HG03039 (cell line): Measurements from ENCODE around the gene EPHA2.

Source experiments
- ATAC-seq: cut with Tn5 transposase; IDR thresholded peaks from one replicate; pipeline ENCODE4 v1.9.1; 2021; ENCODE audit warnings: mild to moderate bottlenecking, moderate library complexity; ENCODE audit not compliant: unreplicated experiment

EPHA2 gene

DNA sequence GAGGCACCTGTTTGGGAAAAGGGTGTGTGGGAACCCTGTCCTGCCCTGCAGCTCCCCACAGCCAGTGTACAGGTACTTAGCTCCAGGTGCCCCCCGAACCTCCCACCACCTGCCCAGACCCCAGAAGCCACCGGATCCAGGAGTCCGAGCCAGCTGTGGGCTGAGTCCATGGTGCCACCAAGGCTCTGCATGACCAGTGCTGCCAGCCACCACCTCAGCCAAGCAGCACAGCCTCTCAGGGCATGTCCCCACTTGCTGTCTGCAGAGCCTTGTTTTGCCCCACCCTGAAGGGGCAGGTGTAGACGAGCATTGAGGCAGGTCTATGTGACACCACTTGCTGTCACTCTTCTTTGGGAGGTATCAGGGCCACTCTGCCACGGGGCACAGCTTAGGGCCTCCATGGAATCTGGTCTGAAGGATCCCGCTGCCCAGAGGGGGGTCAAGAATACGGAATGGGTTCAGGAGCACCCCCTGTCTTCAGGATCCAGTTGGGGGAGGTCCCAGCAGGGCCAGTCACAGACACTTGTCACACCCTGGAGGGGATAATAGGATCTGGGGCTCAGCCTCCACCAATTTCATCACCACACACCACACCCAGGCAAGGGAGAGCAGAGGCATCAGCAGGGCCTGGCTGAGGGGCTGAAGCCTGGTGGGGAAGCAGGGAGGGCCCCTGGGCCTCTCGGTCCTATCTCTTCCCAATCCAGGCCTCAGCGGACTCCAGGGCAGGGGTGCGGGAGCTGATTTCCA, 28.9 kb upstream of the EPHA2 start:
- ATAC-seq: no peak

DNA sequence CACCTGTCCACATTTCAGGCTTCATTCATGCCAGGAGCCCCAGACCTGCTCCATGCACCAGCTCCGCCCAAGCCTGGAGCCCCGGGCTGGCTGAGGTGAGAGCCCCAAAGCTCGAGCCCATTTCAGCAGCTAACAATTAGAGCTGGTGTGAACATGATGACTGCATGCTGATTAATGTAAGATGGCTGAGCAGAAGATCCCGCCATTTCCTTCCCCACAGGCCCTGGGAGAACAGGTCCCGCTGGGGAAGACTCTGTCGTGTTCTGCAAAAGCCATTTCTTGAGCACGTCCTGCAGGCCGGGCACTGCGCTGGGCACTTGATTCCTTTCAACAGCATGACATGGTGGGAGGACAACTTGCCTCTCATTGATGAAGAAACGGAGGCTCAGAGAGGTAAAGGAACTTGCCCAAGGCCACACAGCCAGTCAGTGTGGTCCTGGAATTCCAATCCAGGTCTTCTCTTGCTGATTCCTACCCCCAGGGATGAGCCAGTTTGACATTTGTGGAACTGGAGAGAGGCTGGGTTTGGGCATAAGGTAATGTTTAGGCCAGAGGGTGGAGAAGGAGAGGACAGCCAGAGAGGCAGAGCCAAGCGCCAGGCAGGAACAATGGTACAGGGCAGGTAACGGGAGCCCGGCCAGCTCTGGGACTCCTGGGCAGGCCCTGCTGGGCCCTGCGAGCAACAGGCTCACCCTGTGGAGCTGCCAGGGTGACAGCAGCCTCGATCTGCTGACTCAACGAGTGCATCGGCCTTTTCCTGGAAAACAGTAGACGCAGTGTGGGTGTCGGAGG, 28.1 kb upstream of the EPHA2 start:
- no peak for ATAC-seq

DNA sequence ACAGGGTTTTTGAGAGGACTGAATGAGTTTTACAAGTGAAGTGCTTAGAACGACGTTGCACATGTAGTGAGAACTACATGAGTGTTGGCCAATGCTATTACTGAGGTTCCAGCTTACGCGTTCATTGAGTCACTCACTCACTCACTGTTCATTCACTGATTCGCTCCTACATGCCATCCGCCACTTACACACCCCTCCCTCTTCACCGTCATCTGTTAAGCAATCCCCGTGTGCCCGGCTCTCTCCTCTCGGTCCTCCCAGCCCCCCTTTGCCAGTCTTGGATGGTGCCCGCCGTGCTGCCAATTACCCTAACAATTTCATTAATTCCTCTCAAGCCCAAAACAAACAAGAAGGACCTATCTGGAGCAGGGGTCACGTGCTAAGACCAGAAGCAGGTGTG, 27.3 kb upstream of the EPHA2 start:
- ATAC-seq: no peak

DNA sequence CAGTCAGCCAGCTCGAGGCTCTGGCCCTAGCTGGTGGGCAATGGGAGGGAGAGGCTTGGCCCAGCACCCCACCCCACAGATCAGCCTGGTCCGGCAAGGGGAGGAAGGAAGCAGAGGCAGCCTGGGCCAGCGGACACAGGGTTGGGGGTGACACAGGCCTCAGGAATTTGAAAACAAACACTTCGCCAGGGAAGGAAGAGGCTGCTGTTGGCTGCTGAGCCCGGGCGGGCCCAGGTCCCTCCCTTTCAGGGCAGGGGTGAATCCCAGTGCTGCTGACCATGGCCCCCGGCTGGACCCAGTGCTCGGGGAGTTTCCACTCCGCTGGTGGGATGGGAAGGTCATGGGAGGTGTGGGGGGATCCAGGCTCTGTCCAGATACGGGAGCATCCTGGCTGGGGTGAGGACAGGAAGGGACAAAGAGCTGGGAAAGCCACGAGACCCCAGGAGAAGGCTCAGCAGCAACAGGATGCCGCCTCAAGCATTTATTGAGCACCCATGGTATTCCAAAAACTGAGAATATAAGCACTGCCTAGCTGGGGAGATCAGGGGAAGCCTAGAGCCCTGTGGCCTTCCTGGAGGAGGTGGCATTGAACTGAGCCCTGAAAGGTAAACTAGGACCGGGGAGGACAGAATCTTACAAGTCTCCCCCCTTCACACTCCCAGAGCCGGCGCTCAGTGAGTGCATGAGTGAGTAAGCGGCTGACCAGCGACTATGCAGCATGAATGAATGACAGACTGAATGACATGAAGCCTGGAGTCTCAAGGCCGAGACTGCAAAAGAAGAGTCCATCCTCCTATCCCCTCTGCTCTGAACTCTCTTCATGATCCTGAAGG, 26.2 kb upstream of the EPHA2 start:
- no peak for ATAC-seq

DNA sequence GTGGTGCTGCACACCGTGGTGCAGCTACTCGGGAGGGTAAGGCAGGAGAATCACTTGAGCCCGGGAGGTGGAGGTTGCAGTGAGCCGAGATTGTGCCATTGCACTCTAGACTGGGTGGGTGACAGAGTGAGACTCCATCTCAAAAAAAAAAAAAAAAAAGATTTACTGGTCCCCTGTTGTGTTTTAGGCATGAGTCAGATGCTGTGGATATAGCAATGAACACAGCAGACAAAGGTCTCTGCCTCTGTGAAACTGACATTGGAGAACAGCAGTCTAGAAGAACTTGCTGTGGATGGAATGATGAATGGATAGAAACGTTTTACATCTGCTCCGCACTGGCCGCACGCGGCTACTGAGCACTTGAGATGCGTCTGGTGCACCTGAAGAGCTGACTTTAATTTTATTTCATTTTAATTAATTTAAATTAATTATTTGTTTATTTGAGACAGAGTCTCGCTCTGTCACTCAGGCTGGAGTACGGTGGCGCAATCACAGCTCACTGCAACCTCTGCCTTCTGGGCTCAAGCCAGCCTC, 24.5 kb upstream of the EPHA2 start:
- no peak for ATAC-seq

DNA sequence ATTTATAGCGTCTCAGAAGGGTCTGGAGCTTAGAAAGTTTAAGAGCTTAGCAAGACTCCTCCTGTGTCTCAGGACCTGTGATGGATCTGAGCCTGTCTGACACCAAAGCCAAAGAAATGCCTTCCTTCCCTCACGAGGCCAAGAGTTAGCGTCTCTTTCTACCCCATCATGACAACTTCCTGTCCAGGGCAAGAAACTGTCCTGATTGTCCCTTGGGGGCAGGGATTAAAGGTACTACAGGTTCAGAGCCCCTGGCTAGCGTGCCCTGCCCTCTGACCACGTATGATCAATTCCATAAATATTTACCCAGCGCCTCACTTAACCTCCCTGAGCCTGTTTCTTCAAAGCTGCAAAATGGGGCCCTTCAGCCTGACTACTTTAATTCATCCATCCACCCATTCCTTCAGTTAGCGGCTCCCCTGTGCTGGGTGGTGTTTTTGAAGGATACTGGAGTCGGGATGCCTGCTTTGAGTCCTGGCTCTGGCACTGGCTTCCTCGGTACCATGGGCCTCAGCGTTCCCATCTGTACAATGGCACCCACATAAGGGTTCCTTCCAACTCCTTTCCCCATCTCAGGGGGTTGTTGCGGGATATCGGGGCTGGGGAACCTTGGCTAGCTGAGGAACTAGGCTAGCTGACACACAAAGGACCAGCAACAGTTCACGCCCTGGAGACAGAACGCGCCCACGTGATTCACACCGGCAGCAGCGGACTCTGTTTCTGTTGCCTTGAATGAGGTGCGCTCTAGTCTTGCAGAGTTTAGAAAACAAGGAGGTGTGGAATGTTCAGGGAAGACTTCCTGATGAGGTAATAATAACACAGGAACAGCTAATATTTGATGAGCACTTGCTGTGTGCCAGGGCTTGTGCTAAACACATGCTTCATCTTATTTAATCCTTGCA, 23.0 kb upstream of the EPHA2 start:
- no peak for ATAC-seq

DNA sequence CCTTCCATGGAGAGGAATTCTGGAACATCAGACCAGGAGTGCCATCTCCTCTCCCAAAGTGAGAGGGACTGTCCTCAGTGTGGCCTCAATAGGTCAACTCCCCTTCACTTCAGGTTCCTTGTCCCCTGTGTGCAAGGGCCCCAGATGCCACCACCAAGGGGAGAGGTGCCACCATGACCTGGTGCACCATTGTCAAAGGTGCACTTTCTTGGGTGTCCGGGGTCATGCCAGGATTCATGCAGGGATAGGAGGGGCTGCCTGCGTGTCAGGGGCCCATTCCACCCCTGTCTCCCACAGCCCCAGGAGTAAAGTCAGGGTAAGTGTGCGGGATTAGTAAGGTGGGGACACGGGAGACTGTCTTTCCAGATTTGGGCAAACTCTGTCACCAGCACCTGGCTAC, 21.4 kb upstream of the EPHA2 start:
- no peak for ATAC-seq

DNA sequence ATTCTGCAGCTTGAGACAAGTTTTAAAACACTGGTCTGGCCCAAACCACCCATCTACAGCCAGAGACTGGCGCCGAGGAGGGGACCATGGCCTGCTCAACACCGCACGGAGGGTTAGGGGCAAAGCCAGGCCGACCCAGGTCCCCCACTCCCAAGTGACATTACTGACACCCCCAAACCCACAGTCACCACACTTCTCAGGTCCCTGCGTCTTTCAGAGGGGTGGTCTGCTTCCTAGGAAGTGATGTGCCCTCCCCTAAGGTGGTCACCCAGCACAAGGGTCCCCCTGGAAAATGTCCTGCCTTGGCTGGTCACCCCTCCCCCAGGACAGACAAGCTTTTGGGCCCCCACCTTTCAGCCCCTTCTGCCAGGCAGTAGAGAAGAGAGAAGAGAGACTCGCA, 20.8 kb upstream of the EPHA2 start:
- ATAC-seq: no peak

DNA sequence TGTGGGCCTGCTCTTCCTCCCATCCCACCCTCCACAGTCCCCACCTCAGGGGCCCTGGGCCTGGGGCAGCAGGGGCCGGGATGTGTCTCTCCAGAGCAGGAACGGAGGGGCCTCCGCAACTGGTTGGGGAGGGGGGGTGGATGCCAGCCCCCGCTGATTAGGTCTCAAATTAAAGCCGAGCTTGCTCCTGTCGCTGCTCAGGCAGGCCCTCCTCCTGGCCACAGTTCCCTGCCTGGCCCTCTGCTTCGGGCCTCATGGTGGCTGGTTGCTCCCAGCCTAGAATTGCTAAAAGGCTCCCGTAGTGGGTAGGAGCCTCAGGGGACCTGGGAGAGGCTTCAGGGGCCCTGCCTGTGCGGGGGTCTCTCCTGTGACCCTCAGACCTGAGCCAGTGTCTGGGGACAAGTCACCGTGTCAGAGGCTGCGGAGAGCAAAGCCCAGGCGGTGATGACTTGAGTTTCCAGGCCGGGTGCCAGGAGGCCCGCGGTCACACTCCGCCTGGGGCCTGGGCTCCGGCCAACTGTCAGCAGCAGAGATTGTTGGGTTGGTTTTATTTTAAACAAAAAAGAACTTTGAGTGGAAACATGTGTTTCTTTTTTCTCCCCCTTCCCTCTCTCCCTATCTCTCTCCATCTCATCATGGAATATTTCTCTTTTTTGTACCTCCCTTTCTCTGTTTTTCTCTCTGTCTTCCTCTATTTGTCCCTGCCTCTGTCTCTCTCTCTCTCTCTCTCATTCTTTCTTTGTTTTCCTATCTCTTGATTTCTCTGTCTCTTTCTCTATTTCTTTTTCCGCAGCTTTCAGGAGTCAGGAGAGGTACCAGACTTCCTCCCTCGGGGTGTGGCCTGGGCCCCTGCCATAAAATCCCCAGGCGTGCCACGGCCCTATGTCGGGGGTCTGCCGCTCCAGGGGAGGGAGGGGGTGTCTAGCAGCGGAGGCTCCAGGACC, 20.0 kb upstream of the EPHA2 start:
- no peak for ATAC-seq

DNA sequence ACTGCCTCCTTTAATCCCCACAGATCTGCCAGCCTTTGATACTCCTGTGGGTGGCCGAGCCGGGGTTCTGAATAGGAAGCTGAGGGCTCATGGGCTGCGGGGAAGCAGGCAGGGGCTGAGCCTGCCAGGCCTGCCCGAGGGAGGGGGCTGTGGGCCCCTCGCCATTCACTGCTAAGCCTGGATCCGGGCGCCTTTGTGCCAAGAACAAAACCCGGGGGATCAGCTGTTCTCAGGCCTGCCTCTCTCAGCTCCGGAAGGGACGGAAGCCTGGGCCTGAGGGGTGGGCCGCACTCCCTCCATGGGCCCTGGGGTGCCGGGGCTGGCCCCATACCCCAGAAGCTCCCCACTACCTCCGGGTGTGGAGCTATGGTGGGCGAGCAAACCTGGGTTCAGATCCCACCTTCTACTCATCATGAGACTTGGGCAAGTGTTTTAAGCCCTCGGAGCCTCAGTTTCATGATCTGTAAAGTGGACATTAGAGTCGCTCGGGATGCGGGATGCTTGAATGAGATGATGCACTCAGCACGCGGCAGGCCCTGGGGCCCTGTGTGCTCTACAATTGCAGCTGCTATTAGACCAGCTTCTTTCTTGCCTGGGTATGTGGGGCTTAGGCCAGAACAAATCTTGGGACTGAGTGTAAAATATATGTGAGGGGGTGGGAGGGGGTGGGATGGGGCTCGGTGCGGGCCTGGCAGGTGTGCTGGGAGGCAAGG, 19.2 kb upstream of the EPHA2 start:
- no peak for ATAC-seq

DNA sequence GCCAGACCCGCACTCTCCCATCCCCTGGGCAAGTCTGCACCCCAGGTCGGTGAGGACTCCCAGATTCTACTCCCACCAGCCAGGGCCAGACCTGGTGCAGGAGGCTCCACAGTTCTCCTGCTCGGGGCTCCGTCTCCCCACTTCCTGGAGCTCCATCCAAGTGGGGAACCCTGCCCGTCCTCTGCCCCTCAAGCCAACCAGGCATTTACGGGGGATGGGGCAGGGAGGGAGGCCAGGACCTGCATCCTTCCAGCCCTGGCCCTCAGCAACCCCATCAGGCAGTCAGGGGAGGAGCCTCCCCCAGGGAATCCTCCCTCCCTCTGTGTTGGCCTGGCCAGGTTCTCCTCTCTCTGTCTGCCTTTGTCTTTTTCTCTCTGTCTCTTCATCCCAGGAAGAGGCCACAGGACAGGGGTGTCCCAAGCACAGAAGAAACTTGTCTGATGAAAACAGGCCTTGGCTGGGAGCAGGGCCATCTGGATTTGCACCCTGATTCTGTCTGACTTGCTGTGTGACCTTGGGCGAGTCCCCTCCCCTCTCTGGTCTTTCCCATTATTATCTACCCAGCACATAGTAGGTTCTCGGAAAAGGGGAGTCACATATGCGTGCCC, 18.5 kb upstream of the EPHA2 start:
- ATAC-seq: no peak

DNA sequence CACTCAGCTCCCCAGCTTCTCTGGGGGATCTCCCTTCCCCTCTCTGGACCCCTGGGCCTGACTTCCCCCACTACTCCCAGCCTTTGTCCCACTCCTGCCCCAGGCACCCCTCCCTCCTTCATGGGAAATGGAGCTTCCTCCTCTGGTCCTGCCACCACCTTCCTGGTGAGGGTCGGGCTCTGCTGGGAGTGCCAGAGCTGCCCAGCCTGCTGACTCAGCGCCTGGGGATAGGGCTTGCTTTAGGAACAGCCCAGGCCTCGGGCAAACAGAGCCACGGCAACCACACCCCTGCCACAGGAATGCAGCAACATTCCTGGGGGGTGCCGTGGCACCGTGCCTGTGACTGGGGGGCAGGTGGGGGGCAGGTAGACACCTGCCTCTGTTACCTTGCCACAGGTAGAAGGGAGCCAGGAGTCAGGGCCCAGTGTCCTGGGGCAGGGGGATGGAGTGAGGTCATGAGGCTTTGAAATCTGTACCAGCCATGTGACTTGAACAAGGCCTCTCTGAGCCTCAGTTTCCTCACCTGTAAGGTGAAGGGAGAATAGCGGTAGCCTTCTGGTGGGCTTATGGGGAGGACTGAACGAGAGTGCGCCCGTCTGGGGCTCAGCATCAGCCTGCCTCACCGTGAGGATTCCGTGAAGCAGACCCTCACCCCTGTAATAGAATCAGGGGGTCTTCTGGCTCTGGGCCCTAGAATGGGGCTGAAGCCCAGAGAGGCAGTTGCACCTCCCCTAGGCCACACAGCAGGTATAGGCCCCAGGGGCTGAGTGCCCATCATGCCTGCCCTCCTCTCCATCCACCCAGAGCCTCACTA, 17.8 kb upstream of the EPHA2 start:
- ATAC-seq: no peak

DNA sequence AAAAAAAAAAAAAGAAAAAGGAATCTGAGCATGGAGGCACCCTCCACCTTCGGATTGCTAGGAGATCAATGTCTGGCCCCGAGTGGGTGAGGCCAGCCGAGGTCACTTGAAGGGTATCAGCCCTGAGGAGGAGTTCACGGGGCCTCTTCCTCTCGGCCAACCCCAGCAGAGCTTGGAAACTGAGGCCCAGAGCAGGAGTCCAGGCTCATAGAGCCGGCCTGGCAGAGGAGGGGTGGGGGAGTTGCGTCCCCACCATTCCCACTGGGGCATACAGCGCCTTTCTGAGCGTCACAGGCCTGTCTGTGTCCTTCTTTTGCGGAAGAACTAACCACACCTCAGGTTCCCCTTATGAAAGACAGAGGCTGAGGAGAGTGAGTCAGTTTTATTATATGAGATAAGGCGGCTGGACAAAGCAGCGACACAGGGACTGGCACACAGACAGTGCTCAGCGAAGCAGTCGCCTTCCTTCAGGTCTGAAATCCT, 17.1 kb upstream of the EPHA2 start:
- ATAC-seq: no peak

DNA sequence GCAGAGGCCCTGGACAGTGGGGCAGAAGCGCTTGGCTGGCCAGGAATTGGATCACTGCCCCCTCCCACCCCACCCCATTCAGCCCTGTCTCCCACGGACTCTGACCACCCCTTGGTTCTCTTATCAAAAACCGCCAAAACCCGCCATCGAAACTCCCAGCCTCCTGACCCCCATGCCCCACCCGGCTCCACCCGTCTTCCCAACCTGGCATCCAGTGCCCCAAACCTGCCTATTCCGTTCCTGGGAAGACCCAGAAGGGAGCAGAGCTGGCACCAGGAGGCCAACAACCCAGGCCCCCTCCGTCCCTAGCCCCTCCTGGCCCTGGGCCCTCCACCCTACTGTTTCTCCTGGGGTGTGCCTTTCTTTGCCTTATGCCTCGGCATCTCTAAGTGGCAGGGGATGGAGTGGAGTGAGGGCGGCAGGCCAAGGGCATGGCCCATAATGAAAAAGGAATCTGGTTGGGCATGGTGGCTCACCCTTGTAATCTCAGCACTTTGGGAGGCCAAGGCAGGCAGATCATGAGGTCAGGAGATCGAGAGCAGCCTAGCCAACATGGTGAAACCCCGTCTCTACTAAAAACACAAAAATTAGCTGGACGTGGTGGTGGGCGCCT, 16.5 kb upstream of the EPHA2 start:
- no peak for ATAC-seq

DNA sequence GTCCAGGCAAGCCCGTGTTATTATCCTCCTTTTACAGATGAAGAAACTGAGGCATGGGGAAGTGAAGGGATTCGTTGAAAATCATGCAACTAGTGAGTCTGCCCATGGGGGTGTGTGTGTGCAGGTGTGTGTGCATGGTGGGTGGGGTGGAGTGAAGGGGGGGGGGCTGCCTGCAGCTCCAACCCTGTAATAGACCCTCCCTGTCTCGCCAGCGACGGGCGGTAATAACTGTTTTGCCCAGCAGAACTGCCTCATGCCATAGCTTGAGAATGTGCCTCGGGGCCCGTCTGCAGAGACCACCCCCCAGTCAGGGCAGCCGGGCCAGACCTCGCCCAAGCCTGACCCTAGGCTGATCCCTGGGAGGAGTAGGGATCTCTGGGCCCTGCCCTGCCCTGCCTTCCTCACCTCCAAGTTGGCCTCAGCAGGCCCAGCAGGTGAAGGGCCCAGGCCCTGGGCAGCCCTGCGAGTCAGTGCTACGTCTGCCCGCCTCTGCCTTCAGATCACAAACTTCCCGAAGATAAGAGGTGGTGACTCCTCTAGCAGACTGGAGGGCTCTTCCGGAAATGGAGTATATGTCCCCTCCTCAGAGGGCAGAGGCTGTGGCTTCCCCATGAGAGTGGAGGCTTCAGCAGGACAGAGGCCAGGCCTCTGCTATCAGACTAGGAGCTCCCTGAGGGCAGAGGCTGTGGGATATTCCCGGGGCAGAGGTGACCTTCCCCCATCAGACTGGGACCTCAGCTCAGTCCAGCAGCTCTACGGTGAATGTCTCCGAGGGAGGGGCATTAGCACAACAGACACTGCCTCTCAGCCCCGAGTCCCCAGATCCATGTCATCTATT, 15.7 kb upstream of the EPHA2 start:
- no peak for ATAC-seq

DNA sequence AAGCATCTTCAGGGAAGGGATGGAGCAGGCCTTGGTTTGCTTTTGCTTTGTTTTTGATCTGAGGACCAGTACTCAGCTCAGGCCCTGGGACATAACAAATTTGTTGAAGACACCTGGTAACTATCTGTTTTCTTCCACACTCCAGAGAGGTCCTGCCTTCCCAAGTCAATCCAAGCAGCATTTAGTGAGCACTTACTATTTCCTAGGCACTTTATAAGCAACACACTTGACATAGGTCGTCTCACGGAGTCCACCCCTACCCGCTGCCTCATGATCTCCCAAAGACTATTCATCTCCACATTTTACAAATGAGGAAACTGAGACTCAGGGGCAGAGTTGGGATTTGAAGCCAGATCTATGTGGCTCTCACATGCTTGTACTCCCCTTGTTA, 14.4 kb upstream of the EPHA2 start:
- no peak for ATAC-seq
